ENCODE data around the gene ITGA1. TPM values are rescaled to one million over a fixed set of nuclear protein-coding genes. Genes with fewer than 3 reads are reported as not detected.

The ITGA1 gene
- total RNA-seq, 2 donors from 2014 or later = 4.7 to 5.6 TPM

DNA sequence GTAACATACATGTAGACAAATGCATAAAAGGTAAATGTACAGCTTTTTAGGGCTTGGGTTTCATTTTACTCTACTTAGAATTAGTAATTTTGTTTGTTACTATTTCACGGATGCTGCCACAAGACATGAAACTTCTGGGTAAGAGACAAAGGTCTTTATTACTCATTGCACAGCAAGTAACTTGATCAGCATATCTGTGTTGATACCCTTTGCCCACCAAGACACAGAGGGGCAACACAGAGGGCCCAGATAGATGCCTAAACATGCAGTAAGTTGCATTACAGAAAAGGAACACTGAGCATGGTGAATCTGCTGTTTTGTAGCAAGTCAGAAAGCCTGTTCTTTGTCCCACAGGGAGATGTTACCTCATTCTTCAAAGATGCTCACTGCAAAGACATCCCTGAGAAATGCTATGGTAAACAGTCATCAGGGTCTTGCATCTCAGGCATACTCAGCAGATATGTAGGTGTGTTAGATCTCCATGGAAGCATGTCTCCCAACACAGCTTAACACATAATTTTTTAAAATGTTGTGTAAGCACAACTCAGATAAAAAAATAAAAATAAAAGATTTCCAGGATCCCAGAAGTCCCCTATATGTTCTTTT lies 211.7 kb downstream of the ITGA1 start:
- peak; percentile 87 to 94 for ATAC-seq (replicated peaks in 1 of 2)
- no peak overlapping the region for H3K27ac Mint-ChIP-seq

DNA sequence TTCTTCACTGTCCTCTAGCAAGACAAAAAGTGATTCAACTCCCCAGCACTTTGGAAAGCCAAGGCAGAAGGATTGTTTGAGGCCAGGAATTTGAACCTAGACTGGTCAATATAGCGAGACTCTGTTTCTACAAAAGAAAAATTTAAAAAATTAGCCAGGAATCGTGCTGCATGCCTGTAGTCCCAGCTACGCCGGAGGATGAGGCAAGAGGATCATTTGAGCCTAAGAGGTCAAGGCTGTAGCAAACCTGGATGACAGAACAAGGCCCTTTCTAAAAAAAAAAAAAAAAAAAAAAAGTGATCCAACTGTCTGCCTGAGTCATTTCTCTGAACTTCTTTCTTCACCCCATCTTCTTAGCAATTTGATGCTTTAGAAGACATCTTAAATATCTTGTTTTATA lies 213.8 kb downstream of the ITGA1 start:
- DNase-seq (no peak), ATAC-seq (replicated peaks in 1 of 2) (no peak)
- H3K4me1 Mint-ChIP-seq (ENCODE audit: low read depth) = peaks cover 23% of the 10 kb centered on the region
- no peaks in the 10 kb centered on the region for H3K9me3 Mint-ChIP-seq
- no peak overlapping the region for H3K27ac Mint-ChIP-seq
- H3K36me3 Mint-ChIP-seq (ENCODE audit: insufficient read depth in 2 of 2) = peaks cover 0 to 4% of the 10 kb centered on the region in 2 donors
- H3K27me3 Mint-ChIP-seq (ENCODE audit: low read depth) = no peaks in the 10 kb centered on the region
- H3K4me3 Mint-ChIP-seq = no peak overlapping the region

More for the DNA sequence above, 211.7 kb downstream of the ITGA1 start:
- peaks cover 0 to 4% of the 10 kb centered on the region in 2 donors for H3K36me3 Mint-ChIP-seq (ENCODE audit: insufficient read depth in 2 of 2)
- H3K9me3 Mint-ChIP-seq = no peaks in the 10 kb centered on the region
- DNase-seq = no peak
- no peak overlapping the region for H3K4me3 Mint-ChIP-seq
- H3K4me1 Mint-ChIP-seq (ENCODE audit: low read depth) = peaks cover 6% of the 10 kb centered on the region
- H3K27me3 Mint-ChIP-seq (ENCODE audit: low read depth) = no peaks in the 10 kb centered on the region

DNA sequence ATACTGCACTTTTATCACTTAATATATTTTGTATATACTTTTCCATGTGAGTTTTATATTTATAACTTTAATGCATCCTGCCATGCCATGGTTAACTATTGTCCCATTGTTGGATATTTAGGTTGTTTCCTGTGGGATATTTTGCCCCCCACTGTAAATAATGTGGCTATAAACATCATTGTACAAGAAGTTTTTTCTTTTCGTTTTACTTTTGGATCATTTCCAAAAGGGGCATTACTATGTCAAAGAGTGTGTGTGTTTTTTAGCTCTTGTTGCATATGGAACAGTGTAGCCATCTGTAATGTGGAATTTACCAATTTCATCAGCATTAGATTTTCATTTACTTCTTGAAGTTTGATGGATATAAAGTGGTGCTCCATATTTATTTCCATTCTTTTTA lies 214.8 kb downstream of the ITGA1 start:
- Mint-ChIP-seq H3K36me3 (ENCODE audit: insufficient read depth in 2 of 2) (peaks cover 0 to 4% of the 10 kb centered on the region in 2 donors), H3K9me3 (no peaks in the 10 kb centered on the region), H3K4me3 (no peak overlapping the region), H3K27me3 (ENCODE audit: low read depth) (no peaks in the 10 kb centered on the region), H3K27ac (no peak overlapping the region), H3K4me1 (ENCODE audit: low read depth) (peaks cover 33% of the 10 kb centered on the region)
- DNase-seq (no peak), ATAC-seq (replicated peaks in 1 of 2) (no peak)

DNA sequence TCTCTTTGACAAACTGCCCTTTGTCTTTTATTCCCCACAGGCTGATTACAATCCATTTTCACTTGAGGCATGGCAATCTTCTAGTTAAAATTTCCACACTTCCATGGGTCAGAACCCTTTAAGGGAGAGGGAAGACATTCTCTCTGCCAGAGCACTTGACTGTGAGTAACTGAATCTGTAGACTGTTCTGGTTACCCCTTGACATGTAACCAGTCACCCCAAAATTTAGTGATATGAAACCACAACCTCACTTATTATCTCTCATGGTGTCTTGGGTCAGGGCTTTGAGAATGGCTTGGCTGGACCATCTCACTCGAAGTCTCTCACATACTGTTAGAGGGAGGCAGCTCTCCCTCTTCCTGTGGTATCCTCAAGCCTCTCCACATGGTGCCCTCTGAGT lies 215.4 kb downstream of the ITGA1 start:
- H3K27ac Mint-ChIP-seq = no peak overlapping the region
- no peak for DNase-seq
- no peak overlapping the region for H3K4me3 Mint-ChIP-seq
- no peak for ATAC-seq (replicated peaks in 1 of 2)
- H3K9me3 Mint-ChIP-seq = no peaks in the 10 kb centered on the region
- H3K36me3 Mint-ChIP-seq (ENCODE audit: insufficient read depth in 2 of 2) = peaks cover 0 to 4% of the 10 kb centered on the region in 2 donors
- peaks cover 39% of the 10 kb centered on the region for H3K4me1 Mint-ChIP-seq (ENCODE audit: low read depth)
- H3K27me3 Mint-ChIP-seq (ENCODE audit: low read depth) = no peaks in the 10 kb centered on the region

DNA sequence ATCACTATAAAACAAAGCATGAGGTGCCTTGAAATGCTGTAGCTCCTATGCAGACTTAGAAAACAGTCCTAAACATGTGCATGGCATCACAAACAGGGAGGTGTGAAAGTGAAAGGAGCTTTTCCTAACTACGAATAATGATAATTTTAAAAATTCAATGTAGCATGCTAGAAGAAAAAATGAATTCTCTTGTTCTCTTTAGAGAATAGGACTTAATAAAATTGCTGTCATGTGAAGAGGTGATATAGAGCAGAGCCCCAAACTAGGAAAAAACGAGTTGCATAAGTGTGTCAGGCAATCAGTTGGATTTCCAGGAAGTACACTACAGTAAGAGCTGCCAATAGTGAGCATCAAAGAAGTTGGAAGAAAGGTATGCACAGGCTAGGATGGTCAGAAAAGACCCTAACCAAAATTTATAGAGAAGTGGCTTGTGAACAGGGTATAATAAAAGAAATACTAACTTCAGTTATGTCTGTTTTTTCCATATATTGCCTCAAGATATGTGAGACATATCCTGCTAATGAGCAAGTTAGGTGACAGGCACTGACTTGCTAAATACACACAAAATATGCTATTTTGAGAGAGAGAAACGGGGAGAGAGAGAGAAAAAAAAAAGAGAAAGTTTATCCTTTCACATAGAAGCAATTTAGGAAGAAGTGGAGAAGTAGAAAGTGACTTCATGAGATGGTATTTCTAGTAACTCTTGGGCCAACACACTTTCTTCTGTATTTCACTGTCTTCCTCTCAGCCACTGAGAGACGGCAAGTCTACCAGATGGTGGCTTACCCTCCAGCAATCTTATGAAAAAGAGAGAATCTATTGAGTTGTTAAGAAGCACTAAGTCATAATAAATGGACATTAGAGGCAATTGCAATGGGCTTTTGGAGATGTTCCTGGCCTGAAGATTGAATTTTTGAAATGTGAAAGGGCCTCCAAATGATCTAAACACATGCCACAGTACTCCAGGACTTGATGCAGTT lies 219.5 kb downstream of the ITGA1 start:
- peak overlapping the region; percentile 23 to 51 for H3K4me3 Mint-ChIP-seq
- no peaks in the 10 kb centered on the region for H3K9me3 Mint-ChIP-seq
- H3K36me3 Mint-ChIP-seq (ENCODE audit: insufficient read depth in 2 of 2) = peaks cover 0 to 4% of the 10 kb centered on the region in 2 donors
- peaks cover 66% of the 10 kb centered on the region for H3K4me1 Mint-ChIP-seq (ENCODE audit: low read depth)
- ATAC-seq (replicated peaks in 1 of 2) (no peak), DNase-seq (no peak)
- H3K27ac Mint-ChIP-seq = peak overlapping the region; percentile 69
- peaks cover 18% of the 10 kb centered on the region for H3K27me3 Mint-ChIP-seq (ENCODE audit: low read depth)

DNA sequence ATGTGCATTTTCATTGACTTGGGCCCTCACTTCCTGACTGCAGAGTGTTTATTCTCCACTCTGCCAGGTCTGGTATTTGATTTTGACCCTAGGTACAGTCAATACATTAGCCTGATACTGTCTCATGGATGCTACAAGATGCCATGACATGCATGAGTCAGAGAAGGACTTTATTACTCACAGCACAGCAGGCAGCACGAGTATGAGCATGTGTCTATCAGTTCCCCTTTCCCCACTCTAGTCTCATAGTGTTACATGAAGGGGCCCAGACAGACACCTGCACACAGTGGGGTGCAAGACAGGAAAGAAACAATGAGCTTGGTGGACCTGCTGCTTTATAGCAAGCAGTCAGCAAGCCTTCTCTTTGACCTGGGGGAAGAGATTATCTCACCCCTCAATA lies 221.0 kb downstream of the ITGA1 start:
- Mint-ChIP-seq H3K27me3 (ENCODE audit: low read depth) (peaks cover 31% of the 10 kb centered on the region), H3K4me1 (ENCODE audit: low read depth) (peaks cover 66% of the 10 kb centered on the region), H3K36me3 (ENCODE audit: insufficient read depth in 2 of 2) (peaks cover 0 to 2% of the 10 kb centered on the region in 2 donors), H3K9me3 (no peaks in the 10 kb centered on the region), H3K27ac (peak overlapping the region; percentile 72), H3K4me3 (peak overlapping the region; percentile 41 to 72)
- peak; percentile 91 to 93 for ATAC-seq (replicated peaks in 1 of 2)
- peak; percentile 50 to 66 for DNase-seq

Other genes with a start within 250 kb of the ITGA1 start
- 10 to 100 TPM; 16.6 to 17.5 TPM for gene PELO, start within 50 bp of the ITGA1 start, total RNA-seq
- gene ITGA2, start 201.4 kb downstream of the ITGA1 start, total RNA-seq = 1 to 10 TPM in 1 of 2 donors, under 1 TPM in 1; 0.79 to 1.7 TPM